CD14-positive monocyte (primary cell): ENCODE measurements around the gene ABLIM3. TPM values are rescaled to one million over a fixed set of nuclear protein-coding genes. Genes with fewer than 3 reads are reported as not detected.

Experiments used
- DNase-seq, 3 donors: peaks; one replicate each; pipeline ENCODE4 v3.0.0-alpha.2; 2011 to 2022
- H2AFZ ChIP-seq: 2 replicates; pipeline ENCODE4 v1.6.0; 2012; ENCODE audit warnings: mild to moderate bottlenecking, low read depth, low read length, inconsistent platforms; ENCODE audit not compliant: insufficient read depth, poor library complexity, severe bottlenecking
- H3K27ac ChIP-seq, 2 donors: 1 replicate in 1 of 2; 2 replicates in 1 of 2; pipeline ENCODE4 v1.5.1; 2012 to 2013; ENCODE audit warnings: low read length in 2 of 2, control low read depth in 1 of 2, inconsistent platforms in 1 of 2, low read depth in 1 of 2, mild to moderate bottlenecking in 1 of 2
- H3K27me3 ChIP-seq, 2 donors: one replicate each; pipeline versions ENCODE4 v1.6.0 to v1.6.1; 2011 to 2013; ENCODE audit warnings: low read length in 2 of 2; ENCODE audit not compliant: control insufficient read depth in 2 of 2, insufficient read depth in 2 of 2
- H3K36me3 ChIP-seq, 2 donors: replicated peaks in 1 of 2; 1 replicate in 1 of 2; 2 replicates in 1 of 2; pipeline versions ENCODE4 v1.5.1 to v1.6.1; 2012 to 2013; ENCODE audit warnings: low read length in 2 of 2, control low read depth in 1 of 2, inconsistent platforms in 1 of 2, mild to moderate bottlenecking in 1 of 2; ENCODE audit not compliant: insufficient read depth in 2 of 2, control insufficient read depth in 1 of 2
- H3K4me1 ChIP-seq, 2 donors: 1 replicate in 1 of 2; 2 replicates in 1 of 2; pipeline versions ENCODE4 v1.5.1 to v1.6.1; 2012 to 2013; ENCODE audit warnings: low read length in 2 of 2, control low read depth in 1 of 2, inconsistent platforms in 1 of 2, mild to moderate bottlenecking in 1 of 2, moderate library complexity in 1 of 2; ENCODE audit not compliant: insufficient read depth in 2 of 2, control insufficient read depth in 1 of 2
- H3K4me2 ChIP-seq: replicated peaks from 2 replicates; pipeline ENCODE3; 2012; ENCODE audit warnings: low read length, moderate library complexity, mild to moderate bottlenecking; ENCODE audit not compliant: poor library complexity, severe bottlenecking; ENCODE audit errors: extremely low read depth
- H3K4me3 ChIP-seq, 3 experiments: fragments of 200-600 bp in 1 of 3; sonication (generic) in 1 of 3; replicated peaks in 1 of 3; 1 replicate in 2 of 3; 2 replicates in 1 of 3; pipeline ENCODE4 v1.5.1; 2011 to 2013; ENCODE audit warnings: low read length in 3 of 3, mild to moderate bottlenecking in 3 of 3, control low read depth in 2 of 3, low read depth in 2 of 3, inconsistent platforms in 1 of 3, moderate library complexity in 1 of 3
- H3K79me2 ChIP-seq: 2 replicates; pipeline ENCODE4 v1.6.0; 2012; ENCODE audit warnings: mild to moderate bottlenecking, control low read depth, inconsistent platforms, low read length, moderate library complexity; ENCODE audit not compliant: insufficient read depth
- H3K9ac ChIP-seq: 2 replicates; pipeline ENCODE4 v1.6.0; 2017; ENCODE audit warnings: low read length, mild to moderate bottlenecking; ENCODE audit not compliant: insufficient read depth, poor library complexity, severe bottlenecking
- H3K9me3 ChIP-seq, 2 donors: replicated peaks in 1 of 2; 1 replicate in 1 of 2; 2 replicates in 1 of 2; pipeline versions ENCODE4 v1.5.1 to v1.6.1; 2012 to 2013; ENCODE audit warnings: low read length in 2 of 2, control low read depth in 1 of 2; ENCODE audit not compliant: control insufficient read depth in 1 of 2, insufficient read depth in 1 of 2
- H4K20me1 ChIP-seq: 2 replicates; pipeline ENCODE4 v1.6.0; 2012; ENCODE audit warnings: mild to moderate bottlenecking, low read length, control low read depth, moderate library complexity; ENCODE audit not compliant: insufficient read depth
- H3K27ac Mint-ChIP-seq, 7 donors: one replicate each; pipeline ENCODE4 v1.8.0; 2020; ENCODE audit warnings: mild to moderate bottlenecking in 7 of 7, mixed read lengths in 7 of 7, moderate library complexity in 6 of 7, inconsistent platforms in 2 of 7
- H3K27me3 Mint-ChIP-seq, 3 donors: one replicate each; pipeline ENCODE4 v1.8.0; 2021 to 2022; ENCODE audit warnings: low read depth in 3 of 3, mild to moderate bottlenecking in 3 of 3, mixed read lengths in 3 of 3, moderate library complexity in 3 of 3, inconsistent platforms in 1 of 3
- H3K36me3 Mint-ChIP-seq, 2 donors: one replicate each; pipeline ENCODE4 v1.8.0; 2020; ENCODE audit warnings: mixed read lengths in 2 of 2, inconsistent platforms in 1 of 2, mild to moderate bottlenecking in 1 of 2
- H3K4me1 Mint-ChIP-seq: one replicate; pipeline ENCODE4 v1.8.0; 2020; ENCODE audit warnings: mild to moderate bottlenecking, mixed read lengths
- H3K4me3 Mint-ChIP-seq, 2 donors: one replicate each; pipeline ENCODE4 v1.8.0; 2020; ENCODE audit warnings: mild to moderate bottlenecking in 2 of 2, mixed read lengths in 2 of 2, moderate library complexity in 1 of 2
- H3K9me3 Mint-ChIP-seq, 7 donors: one replicate each; pipeline ENCODE4 v1.8.0; 2020 to 2022; ENCODE audit warnings: mixed read lengths in 7 of 7, mild to moderate bottlenecking in 6 of 7, moderate library complexity in 6 of 7, inconsistent platforms in 2 of 7
- whole genome bisulfite sequencing: methylation state at CpG from one replicate; pipeline ENCODE4 v1.1.5; 2013; ENCODE audit warnings: missing lambda C conversion rate; ENCODE audit not compliant: insufficient coverage; 5-methylcytosine and 5-hydroxymethylcytosine counted together
- intact Hi-C, 2 donors: fragments of 100-400 bp; cut with micrococcal nuclease; formaldehyde crosslinking; loops; one replicate each; pipeline versions ENCODE4 v1.15.0 to v1.15.1; 2023
- polyA plus RNA-seq, 3 donors: library from polyadenylated mRNA; depleted of rRNA in 1 of 3; unstranded in 2 of 3; stranded (reverse) in 1 of 3; fragments of 300-500 nt in 2 of 3; fragments of >200 nt in 1 of 3; fragmentation: Illumina TruSeq in 2 of 3; gene quantifications; 1 replicate in 2 of 3; 2 replicates in 1 of 3; pipeline ENCODE4 v1.2.3, GENCODE V29; 2012 to 2021
- TF ChIP-seq, protein P1 (sequence below): fragments of 200-600 bp; IDR thresholded peaks from one replicate; pipeline ENCODE4 v1.8.0; 2022; ENCODE audit warnings: antibody characterized with exemption, mild to moderate bottlenecking

The ABLIM3 gene
- polyA plus RNA-seq, 3 donors, result 0.22 to 0.74 TPM; not detected in 1

GRCh38 chr5:149223081-149223848, 82.0 kb downstream of the ABLIM3 start:
- peak overlapping the region; percentile 32 for H2AFZ ChIP-seq
- H3K27ac ChIP-seq, result no peak overlapping the region
- no peaks in the 10 kb centered on the region for H3K27me3 ChIP-seq
- TF ChIP-seq, protein P1, sequence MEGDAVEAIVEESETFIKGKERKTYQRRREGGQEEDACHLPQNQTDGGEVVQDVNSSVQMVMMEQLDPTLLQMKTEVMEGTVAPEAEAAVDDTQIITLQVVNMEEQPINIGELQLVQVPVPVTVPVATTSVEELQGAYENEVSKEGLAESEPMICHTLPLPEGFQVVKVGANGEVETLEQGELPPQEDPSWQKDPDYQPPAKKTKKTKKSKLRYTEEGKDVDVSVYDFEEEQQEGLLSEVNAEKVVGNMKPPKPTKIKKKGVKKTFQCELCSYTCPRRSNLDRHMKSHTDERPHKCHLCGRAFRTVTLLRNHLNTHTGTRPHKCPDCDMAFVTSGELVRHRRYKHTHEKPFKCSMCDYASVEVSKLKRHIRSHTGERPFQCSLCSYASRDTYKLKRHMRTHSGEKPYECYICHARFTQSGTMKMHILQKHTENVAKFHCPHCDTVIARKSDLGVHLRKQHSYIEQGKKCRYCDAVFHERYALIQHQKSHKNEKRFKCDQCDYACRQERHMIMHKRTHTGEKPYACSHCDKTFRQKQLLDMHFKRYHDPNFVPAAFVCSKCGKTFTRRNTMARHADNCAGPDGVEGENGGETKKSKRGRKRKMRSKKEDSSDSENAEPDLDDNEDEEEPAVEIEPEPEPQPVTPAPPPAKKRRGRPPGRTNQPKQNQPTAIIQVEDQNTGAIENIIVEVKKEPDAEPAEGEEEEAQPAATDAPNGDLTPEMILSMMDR, result no peak
- no peaks in the 10 kb centered on the region for H3K9me3 ChIP-seq
- Mint-ChIP-seq H3K27me3 (peaks cover 0 to 5% (median 4%) of the 10 kb centered on the region in 3 donors), H3K4me3 (no peak overlapping the region), H3K4me1 (peaks cover 7% of the 10 kb centered on the region), H3K27ac (peak overlapping the region in 4 of 7 donors; percentile 25 to 57 (median 35)), H3K9me3 (peaks cover 0 to 2% (median 0%) of the 10 kb centered on the region in 7 donors), H3K36me3 (no peaks in the 10 kb centered on the region)
- intact Hi-C loops, result no loop called here
- peak; percentile 51 to 54 (median 53) for DNase-seq
- H3K4me3 ChIP-seq, result no peak overlapping the region
- no peak overlapping the region for H3K9ac ChIP-seq
- WGBS, result 59% methylated on average over 6 of the region's 11 CpGs
- no peaks in the 10 kb centered on the region for H4K20me1 ChIP-seq
- H3K36me3 ChIP-seq, result no peaks in the 10 kb centered on the region
- no peaks in the 10 kb centered on the region for H3K79me2 ChIP-seq
- no peak overlapping the region for H3K4me2 ChIP-seq
- peaks cover 3 to 5% of the 10 kb centered on the region in 2 donors for H3K4me1 ChIP-seq

DNA sequence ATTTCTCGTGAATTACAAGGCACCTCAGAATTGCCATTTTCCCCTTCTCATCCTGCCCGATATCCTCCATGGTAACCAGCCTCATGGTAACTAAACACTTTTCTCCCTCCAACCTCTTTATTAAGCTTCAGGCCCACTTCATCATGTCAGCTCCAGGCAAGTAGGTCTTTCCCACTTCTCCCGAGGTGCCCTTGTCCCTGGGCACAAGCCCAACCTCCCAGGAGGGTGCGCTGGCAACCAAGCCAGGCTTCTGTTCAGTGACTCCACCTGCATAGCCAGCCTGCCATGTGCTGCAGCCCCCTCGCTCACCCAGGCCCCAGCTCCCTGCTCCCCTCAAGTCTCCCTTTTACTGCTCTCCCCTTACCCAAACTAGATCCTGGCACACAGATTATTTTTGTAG, 83.0 kb downstream of the ABLIM3 start:
- Histone ChIP-seq H3K4me2 (no peak overlapping the region), H3K36me3 (no peaks in the 10 kb centered on the region), H4K20me1 (no peaks in the 10 kb centered on the region), H3K27me3 (no peaks in the 10 kb centered on the region), H2AFZ (no peak overlapping the region), H3K9me3 (no peaks in the 10 kb centered on the region), H3K27ac (no peak overlapping the region), H3K79me2 (no peaks in the 10 kb centered on the region), H3K4me1 (peaks cover 3 to 11% of the 10 kb centered on the region in 2 donors), H3K9ac (no peak overlapping the region), H3K4me3 (no peak overlapping the region)
- 100% methylated on average over 4 of the region's 5 CpGs for WGBS
- Mint-ChIP-seq H3K27ac (peak overlapping the region in 1 of 7 donors; percentile 42), H3K4me1 (peaks cover 14% of the 10 kb centered on the region), H3K27me3 (peaks cover 0 to 5% (median 4%) of the 10 kb centered on the region in 3 donors), H3K36me3 (no peaks in the 10 kb centered on the region), H3K4me3 (no peak overlapping the region), H3K9me3 (peaks cover 0 to 2% (median 0%) of the 10 kb centered on the region in 7 donors)
- TF ChIP-seq, protein P1, result no peak
- intact Hi-C loops, result no loop called here
- no peak for DNase-seq
